HG03520 (cell line): ENCODE measurements around the gene ARG2.
"Not testable (repeated sequence)": the region's sequence is repeated elsewhere in the genome, so short reads cannot be mapped to it uniquely, and the experiment has no call there.

Source experiments
- ATAC-seq: cut with Tn5 transposase; IDR thresholded peaks from one replicate; pipeline ENCODE4 v1.9.1; 2021; ENCODE audit warnings: mild to moderate bottlenecking, moderate library complexity; ENCODE audit not compliant: unreplicated experiment

Gene ARG2

DNA sequence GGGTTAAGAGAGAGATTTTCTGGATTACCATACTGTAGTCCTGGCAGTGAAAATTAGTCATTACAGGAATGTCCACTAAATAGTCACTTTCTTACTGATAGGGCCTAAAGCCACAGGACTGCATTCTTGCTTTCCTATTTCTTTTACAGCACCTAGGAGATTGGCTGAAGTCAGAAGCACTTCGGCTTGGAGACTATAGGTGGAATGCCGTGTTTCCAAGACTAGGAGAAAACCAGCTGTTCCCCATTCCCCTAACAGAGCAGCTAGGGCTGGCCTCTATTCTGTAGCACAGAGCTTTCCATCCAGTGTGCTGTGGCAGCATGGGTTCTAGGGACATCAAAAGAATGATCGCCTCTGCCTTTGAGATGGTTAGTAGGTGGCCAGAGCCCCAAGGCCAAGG, 34.7 kb upstream of the ARG2 start:
- ATAC-seq: no peak

DNA sequence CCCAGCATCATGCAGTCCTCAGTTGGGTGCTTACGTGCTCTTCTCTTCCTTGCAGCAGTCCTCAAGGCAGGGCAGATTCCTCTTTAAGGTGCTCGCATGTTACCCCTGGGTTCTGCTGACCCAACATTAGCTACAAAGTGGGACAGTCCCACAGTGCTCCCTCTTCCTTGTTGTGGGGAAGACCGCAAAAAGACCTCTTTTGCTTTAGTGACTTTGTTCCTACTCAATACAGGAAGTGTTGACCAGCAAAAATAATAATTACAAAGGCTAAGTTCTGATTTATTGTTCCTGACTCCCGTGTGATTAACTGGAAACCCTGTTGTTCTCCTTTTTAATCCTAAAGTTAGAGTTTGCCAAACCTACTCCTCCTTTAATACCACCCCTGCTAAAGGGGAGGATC, 33.4 kb upstream of the ARG2 start:
- ATAC-seq: no peak

- no peak for ATAC-seq
These were observed 30.4 kb upstream of the ARG2 start for GRCh38 chr14:67589204-67589770.

- ATAC-seq: not testable (repeated sequence)
These were observed 26.1 kb upstream of the ARG2 start for GRCh38 chr14:67593650-67594049.

DNA sequence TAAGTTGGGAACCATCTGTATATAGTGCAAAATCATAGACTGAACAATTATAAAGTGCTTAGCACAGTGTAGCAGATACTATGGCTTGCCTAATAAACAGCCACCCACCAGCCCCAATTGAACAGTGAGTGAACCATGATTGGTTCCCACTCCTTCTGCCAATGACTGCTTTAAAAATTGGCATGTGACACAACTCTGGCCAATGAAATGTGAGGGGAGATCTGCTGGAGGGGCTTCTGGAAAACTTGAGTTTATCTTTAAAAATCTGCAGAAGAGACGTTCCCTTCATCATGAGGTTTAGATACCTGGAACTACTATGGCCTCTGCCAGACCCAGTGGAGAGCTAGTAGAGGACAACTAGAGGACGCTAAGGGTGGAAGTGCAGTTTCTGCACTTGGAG, 24.3 kb upstream of the ARG2 start:
- ATAC-seq: no peak

GRCh38 chr14:67599698-67600561, 19.8 kb upstream of the ARG2 start, which contains the start of gene PIGH:
PIGH (minus strand) TSS chr14:67600268; CDS start chr14:67600203, 65 bp downstream.
- peak; percentile 86 for ATAC-seq

DNA sequence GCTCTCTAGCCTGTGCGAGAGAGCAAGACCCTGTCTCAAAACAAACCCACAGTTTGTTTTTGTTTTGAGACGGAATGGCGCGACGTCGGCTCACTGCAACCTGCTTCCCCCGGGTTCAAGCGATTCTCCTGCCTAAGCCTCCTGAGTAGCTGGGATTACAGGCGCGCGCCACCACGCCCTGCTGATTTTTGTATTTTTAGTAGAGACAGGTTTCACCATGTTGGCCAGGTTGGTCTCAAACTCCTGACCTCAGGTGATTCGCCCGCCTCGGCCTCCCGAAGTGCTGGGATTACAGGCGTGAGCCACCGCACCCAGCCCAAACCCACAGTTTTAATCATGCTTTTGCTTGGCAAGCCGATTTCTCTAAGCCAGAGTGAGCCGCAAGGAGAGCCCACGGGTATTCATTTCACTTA, 19.2 kb upstream of the ARG2 start:
- ATAC-seq: not testable (repeated sequence)

GRCh38 chr14:67602076-67602475, 17.6 kb upstream of the ARG2 start:
- ATAC-seq: no peak

- peak; percentile 55 for ATAC-seq
These were observed 16.6 kb upstream of the ARG2 start for GRCh38 chr14:67602995-67603545.

DNA sequence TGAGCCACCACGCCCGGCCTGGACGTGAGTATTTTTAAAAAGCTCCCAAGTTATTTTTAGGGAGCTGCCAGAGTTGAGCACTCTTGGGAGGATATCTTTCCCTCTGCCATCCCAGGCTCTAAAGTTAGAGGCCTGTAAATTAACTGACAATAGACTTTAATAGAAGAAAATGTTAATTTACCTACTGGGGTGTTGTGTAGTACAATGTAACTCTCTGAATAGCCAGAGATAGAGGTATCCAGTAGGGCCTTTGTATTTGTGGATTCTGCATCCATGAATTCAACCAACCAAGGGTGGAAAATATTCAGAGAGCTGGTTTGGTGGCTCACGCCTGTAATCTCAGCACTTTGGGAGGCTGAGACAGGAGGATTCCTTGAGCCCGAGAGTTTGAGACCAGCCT, 12.1 kb upstream of the ARG2 start:
- no peak for ATAC-seq

DNA sequence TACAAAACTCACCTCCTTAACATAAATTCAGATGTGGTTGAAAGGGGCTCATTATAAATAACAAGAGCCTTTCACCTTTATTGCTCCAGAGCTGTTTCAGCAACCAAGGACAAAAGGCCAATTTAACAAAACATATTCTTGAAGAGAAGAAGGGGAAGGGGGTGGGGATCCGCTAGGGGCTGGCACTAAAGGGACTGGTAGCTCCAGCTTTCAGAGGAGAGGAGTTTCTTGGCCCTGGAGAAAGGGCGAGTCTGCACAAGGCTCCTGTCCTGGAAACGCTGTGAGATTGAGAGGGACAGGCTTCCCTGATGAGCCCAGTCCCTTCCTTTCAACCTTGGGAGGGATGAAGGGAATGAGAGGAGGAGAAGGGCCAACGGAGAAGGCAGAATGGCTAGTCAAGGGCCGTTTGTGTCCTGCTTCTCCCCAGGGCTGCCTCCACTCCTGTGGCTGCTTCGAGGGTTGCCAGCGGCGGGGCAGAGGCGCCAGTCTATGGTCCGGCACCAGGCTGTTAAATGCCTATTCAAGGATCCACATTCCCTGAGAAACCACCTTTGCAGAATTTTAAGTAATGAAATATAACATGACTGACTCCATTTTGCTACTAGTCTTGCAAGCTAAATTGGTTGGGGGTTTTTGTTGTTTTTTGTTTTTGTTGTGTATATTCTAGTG, 9.9 kb upstream of the ARG2 start:
- no peak for ATAC-seq

DNA sequence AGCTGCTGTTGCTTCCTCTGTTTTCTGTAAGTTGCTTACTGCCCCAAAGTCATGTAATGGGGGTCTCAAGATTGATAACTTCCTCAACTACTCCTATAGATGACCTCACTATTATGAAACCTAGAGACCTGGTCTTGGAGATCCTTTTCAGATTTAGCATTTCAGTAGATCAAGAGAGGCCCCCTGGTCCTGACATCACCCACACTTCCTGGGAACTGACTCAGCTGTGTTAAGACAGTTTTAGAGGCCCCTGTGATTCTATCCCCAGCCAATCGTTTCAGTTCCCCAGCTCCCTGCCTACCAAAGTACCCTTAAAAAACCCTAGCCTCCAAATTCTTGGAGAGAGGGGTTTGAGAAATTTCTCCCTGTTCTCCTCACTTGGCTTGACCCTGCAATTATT, 9.2 kb upstream of the ARG2 start:
- no peak for ATAC-seq

- no peak for ATAC-seq
These were observed 1.1 kb upstream of the ARG2 start for GRCh38 chr14:67618617-67619063.

- no peak for ATAC-seq
These were observed 581 bp downstream of the ARG2 start for GRCh38 chr14:67620217-67620785.

DNA sequence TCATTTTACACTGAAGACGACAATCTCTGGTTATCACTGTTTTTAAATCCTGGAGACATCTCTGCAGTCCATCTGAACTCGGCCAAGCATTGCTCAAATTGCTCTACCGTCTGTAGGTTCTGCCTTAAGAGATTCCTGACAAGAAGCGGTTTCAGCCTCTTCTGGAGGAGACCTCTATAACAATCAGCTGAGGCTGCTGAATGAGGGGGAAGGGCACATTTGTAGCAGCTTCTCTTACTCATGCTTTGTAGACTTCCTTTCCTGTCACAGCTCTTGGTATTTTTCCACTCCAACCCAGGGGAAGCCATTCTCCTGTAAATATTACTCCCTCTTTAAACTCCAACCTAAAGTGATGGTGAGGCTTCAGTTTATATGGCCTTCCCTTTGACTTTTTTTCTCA, 3.0 kb downstream of the ARG2 start:
- no peak for ATAC-seq

GRCh38 chr14:67623114-67623513, 3.4 kb downstream of the ARG2 start:
- no peak for ATAC-seq

- not testable (repeated sequence) for ATAC-seq
These were observed 6.4 kb downstream of the ARG2 start for GRCh38 chr14:67626131-67626530.

DNA sequence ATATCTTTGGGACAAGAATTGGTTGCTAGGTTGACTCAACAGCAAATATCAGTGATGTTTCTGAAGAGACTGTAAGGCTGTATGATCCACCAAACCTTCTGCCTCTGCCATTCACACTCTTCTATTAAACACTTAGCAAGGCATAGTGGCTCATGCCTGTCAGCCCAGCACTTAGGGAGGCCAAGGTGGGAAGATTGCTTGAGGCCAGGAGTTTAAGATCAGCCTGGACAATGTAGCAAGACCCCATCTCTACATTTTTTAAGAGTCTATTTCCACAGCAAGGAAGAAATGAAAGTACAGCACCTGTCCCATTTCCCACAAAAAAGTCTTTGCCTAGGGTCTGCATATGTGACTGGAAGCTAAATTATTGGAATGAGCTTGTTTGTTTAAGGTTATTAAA, 7.8 kb downstream of the ARG2 start:
- no peak for ATAC-seq

DNA sequence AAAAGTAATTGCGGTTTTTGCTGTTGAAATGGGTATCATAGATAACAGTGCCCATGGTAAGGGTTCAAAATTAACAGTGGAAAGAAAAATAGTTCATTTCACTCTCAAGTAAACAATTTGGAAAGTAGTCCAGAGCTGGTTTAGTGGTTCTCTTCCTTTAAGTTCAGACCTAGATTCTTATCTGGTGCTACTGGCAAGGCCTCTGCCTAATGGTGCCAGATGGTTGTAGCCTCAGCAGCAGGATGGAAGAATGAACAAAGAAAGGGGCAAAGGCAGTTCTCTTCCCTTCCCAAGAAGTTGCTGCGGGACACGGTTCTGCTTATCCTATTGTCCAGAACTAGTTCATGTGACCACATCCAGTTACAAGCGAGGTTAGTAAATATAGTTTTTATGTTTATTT, 10.5 kb downstream of the ARG2 start:
- ATAC-seq: no peak

- ATAC-seq: no peak
These were observed 11.2 kb downstream of the ARG2 start for GRCh38 chr14:67630938-67631337.

- no peak for ATAC-seq
These were observed 13.9 kb downstream of the ARG2 start for GRCh38 chr14:67633451-67634147.
